Aorta (tissue), 4 donors: Measurements from ENCODE around the gene PFKP. TPM values are rescaled to one million over a fixed set of nuclear protein-coding genes. Genes with fewer than 3 reads are reported as not detected.

Experiments used
- polyA plus RNA-seq, 2 donors: library from polyadenylated mRNA; stranded (reverse); fragments of 200-250 nt; gene quantifications; one replicate each; pipeline ENCODE4 v1.2.3, GENCODE V29; 2013
- total RNA-seq, 2 donors: library from RNA; stranded (reverse); fragmentation: NEBNext Ultra II Directional; extraction: Animal tissue kit (Norgen Biotek cat#: 25700); gene quantifications; one replicate each; pipeline ENCODE4 v1.2.1, GENCODE V29; 2021
- donor health status: healthy with polysubstance abuse.
- donor health status: Bipolar disorder and iron deficiency.
- donor health status: DM: no; HTN: no; CAD: no.
- donor health status: DM: yes; HTN: yes; CAD: no.

The PFKP gene
- total and polyA plus RNA-seq, 4 donors: 40.3 to 167 (median 119) TPM

Other genes starting within 250 kb of the PFKP start
- gene PITRM1, start 105.2 kb downstream of the PFKP start, total RNA-seq: 100 to 1,000 TPM in 1 of 2 donors, 10 to 100 TPM in 1; 88.0 to 107 TPM
- 100 to 1,000 TPM in 1 of 2 donors, 10 to 100 TPM in 1; 26.9 to 126 TPM for gene PITRM1, start 105.2 kb downstream of the PFKP start, polyA plus RNA-seq